HEK293 (cell line): Measurements from ENCODE around the gene CACNA1D.

Source experiments
- ATF2 ChIP-seq: fragments of 450-650 bp; formaldehyde crosslinking; IDR thresholded peaks from 2 replicates; pipeline ENCODE4 v1.5.1; 2016; ENCODE audit warnings: missing biosample characterization, missing genetic modification characterization, low read depth
- CTCF ChIP-seq: fragments of 450-650 bp; formaldehyde crosslinking; IDR thresholded peaks from 2 replicates; pipeline ENCODE4 v1.5.1; 2016; ENCODE audit warnings: missing biosample characterization, missing genetic modification characterization
- REST ChIP-seq: fragments of 450-650 bp; formaldehyde crosslinking; IDR thresholded peaks from 2 replicates; pipeline ENCODE4 v1.5.1; 2016; ENCODE audit warnings: missing biosample characterization, missing genetic modification characterization
- SP3 ChIP-seq: fragments of 450-650 bp; formaldehyde crosslinking; IDR thresholded peaks from 2 replicates; pipeline ENCODE4 v1.5.1; 2016; ENCODE audit warnings: missing biosample characterization, missing genetic modification characterization
- ZNF239 ChIP-seq: fragments of 450-650 bp; formaldehyde crosslinking; IDR thresholded peaks from 2 replicates; pipeline ENCODE4 v1.5.1; 2016; ENCODE audit warnings: missing biosample characterization, missing genetic modification characterization
- ZNF426 ChIP-seq: fragments of 450-650 bp; formaldehyde crosslinking; IDR thresholded peaks from 2 replicates; pipeline ENCODE4 v1.5.1; 2017; ENCODE audit warnings: missing biosample characterization, missing genetic modification characterization, mild to moderate bottlenecking, inconsistent platforms, moderate library complexity

GRCh38 chr3:53533472-53533871, 39.1 kb downstream of the CACNA1D start:
- no peak for TF ChIP-seq CTCF (tag by site-specific recombination)
- TF ChIP-seq ATF2 (tag by site-specific recombination), result no peak
- no peak for TF ChIP-seq ZNF239
- TF ChIP-seq SP3 (tag by site-specific recombination), result no peak
- no peak for TF ChIP-seq REST
- TF ChIP-seq ZNF426 (tag by site-specific recombination), result no peak
